H1 (cell line): Measurements from ENCODE around the gene HARS1. TPM values are rescaled to one million over a fixed set of nuclear protein-coding genes. Genes with fewer than 3 reads are reported as not detected.

Experiments used
- CTCF ChIA-PET: fragments of 300-600 bp; sonication (Branson Sonifier 250); formaldehyde crosslinking; loops from one replicate; lab custom pipeline; 2021; ENCODE audit not compliant: partially characterized antibody; lab: Charles Lee
- POLR2A ChIA-PET: fragments of 300-600 bp; sonication (Branson Sonifier 250); formaldehyde crosslinking; loops from one replicate; lab custom pipeline; 2021; ENCODE audit warnings: inconsistent platforms; ENCODE audit not compliant: partially characterized antibody; lab: Charles Lee
- DNase-seq, 2 experiments: peaks; one replicate each; pipeline versions ENCODE4 v3.0.0 to v3.0.0-alpha.2; 2010 to 2022; ENCODE audit warnings: low spot score in 2 of 2, low read depth in 1 of 2, mixed read lengths in 1 of 2
- FAIRE-seq: peaks from 2 replicates; lab custom pipeline; 2011; peaks lifted over from hg19 to GRCh38; lab: Jason Lieb, UNC
- H2AFZ ChIP-seq: 2 replicates; pipeline ENCODE4 v1.8.1; 2012; ENCODE audit warnings: low read length, inconsistent platforms
- H2AK5ac ChIP-seq: 2 replicates; pipeline ENCODE4 v1.6.1; 2013; ENCODE audit warnings: low read depth, low read length
- H2BK120ac ChIP-seq: replicated peaks from 2 replicates; pipeline ENCODE3; 2013; ENCODE audit warnings: low read depth, low read length, inconsistent platforms
- H2BK12ac ChIP-seq: 2 replicates; pipeline ENCODE4 v1.6.1; 2013; ENCODE audit warnings: low read depth, low read length
- H2BK15ac ChIP-seq: 2 replicates; pipeline ENCODE4 v1.6.1; 2013; ENCODE audit warnings: low read length
- H2BK20ac ChIP-seq: 2 replicates; pipeline ENCODE4 v1.6.1; 2013; ENCODE audit warnings: low read length
- H2BK5ac ChIP-seq: 2 replicates; pipeline ENCODE4 v1.6.1; 2013; ENCODE audit warnings: low read depth, low read length
- H3K14ac ChIP-seq: 2 replicates; pipeline ENCODE4 v1.6.1; 2013; ENCODE audit warnings: inconsistent platforms; ENCODE audit not compliant: insufficient read length
- H3K18ac ChIP-seq: 2 replicates; pipeline ENCODE4 v1.6.1; 2013; ENCODE audit warnings: low read length; ENCODE audit errors: extremely low read depth
- H3K23ac ChIP-seq: 2 replicates; pipeline ENCODE4 v1.6.1; 2013; ENCODE audit warnings: inconsistent platforms; ENCODE audit not compliant: insufficient read length
- H3K23me2 ChIP-seq: 2 replicates; pipeline ENCODE4 v1.6.1; 2013; ENCODE audit warnings: low read depth, low read length
- H3K27ac ChIP-seq: 2 replicates; pipeline ENCODE4 v1.6.1; 2011; ENCODE audit warnings: low read depth, low read length, inconsistent platforms
- H3K27me3 ChIP-seq, 4 experiments: replicated peaks in 1 of 4; 1 replicate in 1 of 4; 2 replicates in 3 of 4; pipeline versions ENCODE4 v1.6.1 to v1.8.1; 2011 to 2013; ENCODE audit warnings: low read length in 3 of 4, mild to moderate bottlenecking in 3 of 4, inconsistent platforms in 2 of 4, mixed read lengths in 2 of 4, moderate library complexity in 1 of 4; ENCODE audit not compliant: control insufficient read depth in 3 of 4, insufficient read depth in 3 of 4; ENCODE audit errors: extremely low read depth in 1 of 4
- H3K36me3 ChIP-seq, 4 experiments: 2 replicates each; pipeline versions ENCODE4 v1.6.1 to v1.8.1; 2011 to 2013; ENCODE audit warnings: mild to moderate bottlenecking in 4 of 4, low read length in 3 of 4, moderate library complexity in 2 of 4, control low read depth in 1 of 4, inconsistent platforms in 1 of 4; ENCODE audit not compliant: insufficient read depth in 4 of 4, control insufficient read depth in 2 of 4
- H3K4ac ChIP-seq: replicated peaks from 2 replicates; pipeline ENCODE3; 2013; ENCODE audit warnings: low read length, low read depth, mixed read lengths, inconsistent platforms; ENCODE audit not compliant: insufficient read length
- H3K4me1 ChIP-seq, 4 experiments: replicated peaks in 1 of 4; 1 replicate in 1 of 4; 2 replicates in 3 of 4; pipeline versions ENCODE4 v1.6.1 to v1.8.1; 2011 to 2013; ENCODE audit warnings: low read length in 3 of 4, inconsistent platforms in 2 of 4, mixed read lengths in 1 of 4; ENCODE audit not compliant: insufficient read depth in 4 of 4, control insufficient read depth in 3 of 4
- H3K4me2 ChIP-seq, 2 experiments: 2 replicates each; pipeline versions ENCODE4 v1.6.1 to v1.8.1; 2011 to 2013; ENCODE audit warnings: low read depth in 2 of 2, low read length in 2 of 2, control low read depth in 1 of 2, inconsistent platforms in 1 of 2, mild to moderate bottlenecking in 1 of 2; ENCODE audit not compliant: insufficient read depth in 1 of 2
- H3K4me3 ChIP-seq, 4 experiments: fragments of 200-600, 300-600 bp in 1 of 4; sonication (generic), shearing (Covaris generic), sonication (Bioruptor Twin) in 1 of 4; 2 replicates each; pipeline versions ENCODE4 v1.5.1 to v1.8.1; 2011 to 2016; ENCODE audit warnings: low read length in 4 of 4, low read depth in 3 of 4, control low read depth in 2 of 4, inconsistent platforms in 2 of 4, mild to moderate bottlenecking in 2 of 4, mixed read lengths in 1 of 4, moderate library complexity in 1 of 4; ENCODE audit not compliant: insufficient read depth in 2 of 4; ENCODE audit errors: extremely low read depth in 1 of 4
- H3K56ac ChIP-seq: replicated peaks from 2 replicates; pipeline ENCODE3; 2013; ENCODE audit warnings: low read depth, mild to moderate bottlenecking, mixed read lengths, low read length, inconsistent platforms; ENCODE audit not compliant: insufficient read length
- H3K79me1 ChIP-seq: 2 replicates; pipeline ENCODE4 v1.6.1; 2013; ENCODE audit warnings: low read depth, low read length, control low read depth
- H3K79me2 ChIP-seq, 2 experiments: 2 replicates each; pipeline versions ENCODE4 v1.6.1 to v1.8.1; 2012 to 2013; ENCODE audit warnings: low read length in 2 of 2, mild to moderate bottlenecking in 2 of 2, inconsistent platforms in 1 of 2; ENCODE audit not compliant: insufficient read depth in 2 of 2, control insufficient read depth in 1 of 2
- H3K9ac ChIP-seq, 4 experiments: replicated peaks in 1 of 4; 1 replicate in 1 of 4; 2 replicates in 3 of 4; pipeline versions ENCODE4 v1.6.1 to v1.8.1; 2011 to 2013; ENCODE audit warnings: low read depth in 3 of 4, low read length in 3 of 4, control low read depth in 2 of 4, mild to moderate bottlenecking in 2 of 4, moderate library complexity in 2 of 4, inconsistent platforms in 1 of 4; ENCODE audit errors: extremely low read depth in 1 of 4
- H3K9me3 ChIP-seq, 2 experiments: 2 replicates each; pipeline versions ENCODE4 v1.6.1 to v1.8.1; 2012 to 2013; ENCODE audit warnings: mild to moderate bottlenecking in 2 of 2, moderate library complexity in 2 of 2, control low read depth in 1 of 2, inconsistent platforms in 1 of 2, low read depth in 1 of 2, low read length in 1 of 2, mixed read lengths in 1 of 2; ENCODE audit not compliant: insufficient read depth in 2 of 2
- H4K20me1 ChIP-seq, 2 experiments: replicated peaks in 1 of 2; 2 replicates each; pipeline versions ENCODE3 to v1.8.1; 2011 to 2013; ENCODE audit warnings: inconsistent platforms in 2 of 2, low read length in 2 of 2, mild to moderate bottlenecking in 1 of 2; ENCODE audit not compliant: insufficient read depth in 2 of 2, control insufficient read depth in 1 of 2
- H4K5ac ChIP-seq: 2 replicates; pipeline ENCODE4 v1.6.1; 2013; ENCODE audit warnings: low read length, low read depth, mixed read lengths, inconsistent platforms; ENCODE audit not compliant: insufficient read length
- H4K8ac ChIP-seq: 2 replicates; pipeline ENCODE4 v1.8.0; 2013; ENCODE audit warnings: mild to moderate bottlenecking, moderate library complexity, low read length, inconsistent platforms; ENCODE audit not compliant: insufficient read depth; ENCODE audit errors: extremely low read depth
- H4K91ac ChIP-seq: replicated peaks from 2 replicates; pipeline ENCODE3; 2013; ENCODE audit warnings: low read length, mixed read lengths, inconsistent platforms; ENCODE audit not compliant: insufficient read length
- CBX8 ChIP-seq: fragments of 300-800, 300-1000 bp; sonication (generic); IDR thresholded peaks from 2 replicates; pipeline ENCODE4 v1.7.1; 2016; ENCODE audit warnings: low read depth, low read length, borderline replicate concordance
- CEBPB ChIP-seq: IDR thresholded peaks from 2 replicates; pipeline ENCODE4 v1.6.1; 2012; ENCODE audit warnings: low read depth, low read length
- GTF2F1 ChIP-seq: IDR thresholded peaks from 2 replicates; pipeline ENCODE4 v1.6.1; 2012; ENCODE audit warnings: low read depth, low read length, improper control_type of control experiment, borderline replicate concordance
- KDM4A ChIP-seq: IDR thresholded peaks from one replicate; pipeline ENCODE4 v1.7.1; 2012; ENCODE audit warnings: low read depth, mild to moderate bottlenecking, moderate library complexity, low read length, inconsistent platforms; ENCODE audit not compliant: severe bottlenecking
- SAP30 ChIP-seq: fragments of 300-600 bp; sonication (generic); IDR thresholded peaks from 2 replicates; pipeline ENCODE4 v1.7.1; 2012; ENCODE audit warnings: low read length, moderate library complexity, mild to moderate bottlenecking, inconsistent platforms; ENCODE audit not compliant: insufficient read depth, insufficient replicate concordance
- WGBS, 2 experiments: shearing (Covaris generic) in 1 of 2; methylation state at CpG; one replicate each; pipeline versions ENCODE4 v1.1.6 to v1.1.7; 2013 to 2015; ENCODE audit warnings: low lambda C conversion rate in 2 of 2, mixed read lengths in 2 of 2, inconsistent platforms in 1 of 2, low coverage in 1 of 2, missing lambda C conversion rate in 1 of 2; ENCODE audit not compliant: insufficient replicate concordance in 2 of 2, insufficient coverage in 1 of 2, insufficient read length in 1 of 2; ENCODE audit errors: extremely low coverage in 1 of 2, missing lambda C conversion rate in 1 of 2; 5-methylcytosine and 5-hydroxymethylcytosine counted together
- polyA plus RNA-seq, 7 experiments: library from polyadenylated mRNA; depleted of rRNA in 3 of 7; stranded (reverse) in 5 of 7; unstranded in 2 of 7; fragments of >200 nt in 5 of 7; fragments of 200-250 nt in 2 of 7; gene quantifications; 1 replicate in 5 of 7; 2 replicates in 1 of 7; 4 replicates in 1 of 7; pipeline versions ENCODE4 v1.2.1 to v1.2.3, GENCODE V29; 2011 to 2013; ENCODE audit warnings: missing spikeins in 2 of 7, mixed read lengths in 2 of 7
- total RNA-seq: library from RNA; stranded (reverse); fragmentation: NEBNext Ultra II Directional; extraction: Animal tissue kit (Norgen Biotek cat#: 25700); gene quantifications from 2 replicates; pipeline ENCODE4 v1.2.1, GENCODE V29; 2021

HARS1 gene
- total and polyA plus RNA-seq, 2 of the 8 experiments (the other 6 are each of a cell fraction or from before 2014, with no cell fraction given) = 27.8 to 56.8 TPM

DNA sequence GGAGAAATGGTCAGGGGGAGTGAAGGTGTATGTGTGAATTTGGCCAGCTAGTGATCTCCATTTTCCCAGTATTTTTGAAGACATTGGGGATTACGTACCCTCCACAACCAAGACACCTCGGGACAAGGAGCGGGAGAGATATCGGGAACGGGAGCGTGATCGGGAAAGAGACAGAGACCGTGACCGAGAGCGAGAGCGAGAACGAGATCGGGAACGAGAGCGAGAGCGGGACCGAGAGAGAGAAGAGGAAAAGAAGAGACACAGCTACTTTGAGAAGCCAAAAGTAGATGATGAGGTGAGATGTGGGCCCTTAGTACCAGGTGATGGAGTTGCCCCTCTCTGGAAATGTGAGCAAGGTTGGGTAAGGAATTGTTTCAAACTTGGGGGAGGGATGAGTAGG is 32.3 kb downstream of the HARS1 start:
- H3K4me2 ChIP-seq = no peak overlapping the region
- H3K9me3 ChIP-seq = no peaks in the 10 kb centered on the region
- TF ChIP-seq CBX8 (no peak), KDM4A (no peak), CEBPB (no peak), GTF2F1 (no peak), SAP30 (no peak)
- TF ChIP-seq, all 59 proteins: peak for 0
- Histone ChIP-seq H3K79me2 (no peaks in the 10 kb centered on the region), H3K4ac (no peak overlapping the region), H2AFZ (no peak overlapping the region), H4K8ac (no peak overlapping the region), H3K18ac (no peak overlapping the region), H3K14ac (no peak overlapping the region), H3K36me3 (peaks cover 12 to 76% (median 58%) of the 10 kb centered on the region in 4 experiments; a peak in 7 of 8 replicates), H2AK5ac (no peak overlapping the region), H3K9ac (no peak overlapping the region), H2BK5ac (no peak overlapping the region), H3K27me3 (no peaks in the 10 kb centered on the region), H3K23me2 (no peaks in the 10 kb centered on the region; the same call in 1 of the 2 replicates), H4K20me1 (no peaks in the 10 kb centered on the region), H2BK120ac (no peak overlapping the region), H4K91ac (no peak overlapping the region), H2BK20ac (no peak overlapping the region), H3K27ac (no peak overlapping the region), H3K56ac (no peak overlapping the region), H3K79me1 (no peaks in the 10 kb centered on the region), H2BK15ac (no peak overlapping the region), H3K23ac (no peak overlapping the region), H3K4me3 (no peak overlapping the region), H3K4me1 (no peaks in the 10 kb centered on the region; a peak in 1 of 7 replicates), H2BK12ac (no peak overlapping the region), H4K5ac (no peak overlapping the region)
- ChIA-PET POLR2A (interaction anchor here (0.6 to 9.9 kb wide), 3 partner anchors 11 to 17 kb away, joined by 3 to 87 read pairs (median 3); partner anchors contain the start of genes IK and NDUFA2), CTCF (interaction anchor here (0.9 kb wide), 1 partner anchor 229 kb away, joined by 3 read pairs; no protein-coding TSS in a partner anchor)
- DNase-seq (no peak), FAIRE-seq (no peak)
- WGBS, 2 experiments = 98 to 100% methylated on average over 7 to 12 of the region's 17 CpGs
